ENCODE data around the gene CDK5R2.

CDK5R2 gene

DNA sequence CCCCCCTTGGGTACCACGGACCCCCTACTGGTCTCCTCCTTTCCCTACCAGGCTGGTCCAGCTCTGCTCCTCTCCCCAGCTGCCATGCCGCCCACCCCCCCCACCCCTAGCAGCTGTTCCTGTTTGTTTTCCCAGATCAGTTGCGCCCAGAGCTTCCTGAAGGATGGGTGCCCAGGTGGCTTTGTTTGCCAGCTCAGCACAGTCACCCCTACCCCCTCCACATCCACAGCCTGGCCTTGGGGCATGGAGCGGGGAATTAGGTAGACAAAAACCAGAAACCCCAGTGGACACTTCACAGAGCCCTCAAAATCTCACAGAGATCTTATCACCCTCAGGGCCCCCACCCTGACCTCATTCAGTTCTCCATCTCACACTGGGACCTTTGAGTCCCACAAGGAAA lies 37.5 kb downstream of the CDK5R2 start:
- no peaks in the 10 kb centered on the region for H3K9me3 ChIP-seq (ENCODE audit: control insufficient read depth, insufficient read depth, low read length)
- H3K79me2 ChIP-seq (ENCODE audit: control insufficient read depth, low read length), result no peaks in the 10 kb centered on the region
- H3F3A ChIP-seq (ENCODE audit: control insufficient read depth, insufficient read depth), result no peaks in the 10 kb centered on the region
- no peak overlapping the region for H3K4me3 ChIP-seq (ENCODE audit: low read length)
- TF ChIP-seq, protein P1, sequence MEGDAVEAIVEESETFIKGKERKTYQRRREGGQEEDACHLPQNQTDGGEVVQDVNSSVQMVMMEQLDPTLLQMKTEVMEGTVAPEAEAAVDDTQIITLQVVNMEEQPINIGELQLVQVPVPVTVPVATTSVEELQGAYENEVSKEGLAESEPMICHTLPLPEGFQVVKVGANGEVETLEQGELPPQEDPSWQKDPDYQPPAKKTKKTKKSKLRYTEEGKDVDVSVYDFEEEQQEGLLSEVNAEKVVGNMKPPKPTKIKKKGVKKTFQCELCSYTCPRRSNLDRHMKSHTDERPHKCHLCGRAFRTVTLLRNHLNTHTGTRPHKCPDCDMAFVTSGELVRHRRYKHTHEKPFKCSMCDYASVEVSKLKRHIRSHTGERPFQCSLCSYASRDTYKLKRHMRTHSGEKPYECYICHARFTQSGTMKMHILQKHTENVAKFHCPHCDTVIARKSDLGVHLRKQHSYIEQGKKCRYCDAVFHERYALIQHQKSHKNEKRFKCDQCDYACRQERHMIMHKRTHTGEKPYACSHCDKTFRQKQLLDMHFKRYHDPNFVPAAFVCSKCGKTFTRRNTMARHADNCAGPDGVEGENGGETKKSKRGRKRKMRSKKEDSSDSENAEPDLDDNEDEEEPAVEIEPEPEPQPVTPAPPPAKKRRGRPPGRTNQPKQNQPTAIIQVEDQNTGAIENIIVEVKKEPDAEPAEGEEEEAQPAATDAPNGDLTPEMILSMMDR (IDR thresholded peaks at IDR 0.05; ENCODE audit: low read depth, low read length, poor library complexity, severe bottlenecking), result no peak
- no peak for TF ChIP-seq EZH2phosphoT487 (IDR thresholded peaks at IDR 0.05; ENCODE audit: borderline replicate concordance, low read length)
- H4K20me1 ChIP-seq (ENCODE audit: control insufficient read depth, insufficient read depth, low read depth, low read length), result no peaks in the 10 kb centered on the region
- peaks cover 80% of the 10 kb centered on the region for H3K27me3 ChIP-seq (ENCODE audit: control insufficient read depth, low read length)
- H3K9me2 ChIP-seq (replicated peaks; ENCODE audit: control insufficient read depth, low read length), result no peaks in the 10 kb centered on the region
- peaks cover 8% of the 10 kb centered on the region; the same call in 1 of the 2 replicates for H3K4me1 ChIP-seq (ENCODE audit: control insufficient read depth, low read length)
- H3K4me2 ChIP-seq (ENCODE audit: low read length), result no peak overlapping the region
- no peaks in the 10 kb centered on the region for H3K36me3 ChIP-seq (ENCODE audit: control insufficient read depth, low read length)
- H3K27ac ChIP-seq (ENCODE audit: low read depth, low read length), result no peak overlapping the region

DNA sequence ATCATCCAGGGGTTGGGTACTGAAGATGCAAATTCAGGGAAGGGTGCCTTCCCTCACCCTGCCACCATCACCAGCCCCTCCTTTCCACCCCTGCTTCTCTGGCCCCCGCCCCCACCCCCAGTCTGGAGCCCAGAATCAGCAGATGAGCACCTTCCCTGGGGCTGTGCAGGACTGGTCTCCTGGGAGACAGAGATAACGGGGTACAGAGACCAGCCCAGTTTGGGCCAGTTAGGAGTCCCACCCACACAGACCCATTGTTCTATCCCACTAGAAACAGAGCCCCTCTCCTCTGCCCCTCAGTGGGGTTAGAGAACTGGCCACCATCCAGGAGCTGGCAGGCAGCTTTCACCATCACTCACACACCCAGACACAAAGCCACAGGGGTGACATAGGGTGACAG lies 38.3 kb downstream of the CDK5R2 start:
- TF ChIP-seq, protein P1 (IDR thresholded peaks at IDR 0.05; ENCODE audit: low read depth, low read length, poor library complexity, severe bottlenecking), result no peak
- TF ChIP-seq EZH2phosphoT487 (IDR thresholded peaks at IDR 0.05; ENCODE audit: borderline replicate concordance, low read length), result no peak
- Histone ChIP-seq H3K4me3 (ENCODE audit: low read length) (no peak overlapping the region), H3K4me1 (ENCODE audit: control insufficient read depth, low read length) (peaks cover 8% of the 10 kb centered on the region; the same call in 1 of the 2 replicates), H3K4me2 (ENCODE audit: low read length) (no peak overlapping the region), H3K27me3 (ENCODE audit: control insufficient read depth, low read length) (peaks cover 78% of the 10 kb centered on the region), H3K79me2 (ENCODE audit: control insufficient read depth, low read length) (no peaks in the 10 kb centered on the region), H3K36me3 (ENCODE audit: control insufficient read depth, low read length) (no peaks in the 10 kb centered on the region), H4K20me1 (ENCODE audit: control insufficient read depth, insufficient read depth, low read depth, low read length) (no peaks in the 10 kb centered on the region), H3K9me2 (replicated peaks; ENCODE audit: control insufficient read depth, low read length) (no peaks in the 10 kb centered on the region), H3K27ac (ENCODE audit: low read depth, low read length) (no peak overlapping the region), H3K9me3 (ENCODE audit: control insufficient read depth, insufficient read depth, low read length) (no peaks in the 10 kb centered on the region), H3F3A (ENCODE audit: control insufficient read depth, insufficient read depth) (no peaks in the 10 kb centered on the region)

DNA sequence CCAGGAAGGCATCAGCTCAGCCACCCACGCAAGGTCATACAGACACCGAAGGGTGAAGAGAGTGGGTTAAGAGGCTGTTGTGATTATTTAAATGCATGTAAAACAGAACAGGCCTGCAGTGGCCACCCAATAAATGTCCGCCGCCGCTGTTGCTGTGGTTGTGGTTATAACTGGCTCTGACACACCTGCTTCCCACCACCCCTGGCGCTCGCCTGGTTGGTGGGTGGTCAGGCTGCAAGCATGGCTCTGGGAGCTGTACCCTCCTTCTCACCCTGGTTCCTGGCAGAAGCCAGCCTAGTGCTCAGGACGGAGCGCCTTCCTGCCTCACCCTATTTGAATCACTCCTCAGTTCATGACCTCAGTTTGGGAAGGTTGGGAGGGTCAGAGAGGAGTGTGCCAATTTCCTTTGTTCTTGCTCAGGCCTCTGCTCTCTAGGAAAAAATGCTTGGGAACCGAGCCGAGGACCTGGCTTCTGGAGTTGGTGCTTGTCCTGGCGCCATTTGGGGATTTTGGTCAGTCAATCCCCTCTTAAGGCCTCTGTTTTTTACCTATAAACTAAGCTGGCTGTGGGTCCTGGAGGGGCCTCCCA lies 39.0 kb downstream of the CDK5R2 start:
- no peaks in the 10 kb centered on the region for H3F3A ChIP-seq (ENCODE audit: control insufficient read depth, insufficient read depth)
- H3K9me3 ChIP-seq (ENCODE audit: control insufficient read depth, insufficient read depth, low read length), result no peaks in the 10 kb centered on the region
- H3K36me3 ChIP-seq (ENCODE audit: control insufficient read depth, low read length), result no peaks in the 10 kb centered on the region
- TF ChIP-seq, protein P1 (IDR thresholded peaks at IDR 0.05; ENCODE audit: low read depth, low read length, poor library complexity, severe bottlenecking), result no peak
- TF ChIP-seq EZH2phosphoT487 (IDR thresholded peaks at IDR 0.05; ENCODE audit: borderline replicate concordance, low read length), result no peak
- H3K4me1 ChIP-seq (ENCODE audit: control insufficient read depth, low read length), result peaks cover 8% of the 10 kb centered on the region; the same call in 1 of the 2 replicates
- no peak overlapping the region for H3K4me3 ChIP-seq (ENCODE audit: low read length)
- no peaks in the 10 kb centered on the region for H3K79me2 ChIP-seq (ENCODE audit: control insufficient read depth, low read length)
- no peak overlapping the region for H3K4me2 ChIP-seq (ENCODE audit: low read length)
- H3K9me2 ChIP-seq (replicated peaks; ENCODE audit: control insufficient read depth, low read length), result no peaks in the 10 kb centered on the region
- peaks cover 78% of the 10 kb centered on the region for H3K27me3 ChIP-seq (ENCODE audit: control insufficient read depth, low read length)
- no peaks in the 10 kb centered on the region for H4K20me1 ChIP-seq (ENCODE audit: control insufficient read depth, insufficient read depth, low read depth, low read length)
- no peak overlapping the region for H3K27ac ChIP-seq (ENCODE audit: low read depth, low read length)

Data from DOHH2 (cell line).